K562 (cell line): ENCODE data around the gene SLC25A1. TPM values are rescaled to one million over a fixed set of nuclear protein-coding genes. Genes with fewer than 3 reads are reported as not detected.

Experiments
- ARID4B ChIP-seq: sonication (generic); formaldehyde crosslinking; IDR thresholded peaks from 2 replicates; pipeline ENCODE4 v1.8.0; 2022; ENCODE audit warnings: mild to moderate bottlenecking, missing genetic modification reagents
- BRCA1 ChIP-seq, 2 experiments: fragments of 450-650 bp in 1 of 2; sonication (generic) in 1 of 2; formaldehyde crosslinking in 1 of 2; IDR thresholded peaks; 2 replicates each; pipeline versions ENCODE4 v1.5.0 to v1.6.1; 2017 to 2020; ENCODE audit warnings: mild to moderate bottlenecking in 1 of 2, missing genetic modification reagents in 1 of 2
- CC2D1A ChIP-seq: fragments of 450-650 bp; IDR thresholded peaks from 2 replicates; pipeline ENCODE4 v1.6.1; 2017; ENCODE audit warnings: mild to moderate bottlenecking
- CHD1 ChIP-seq: fragments of 200-600 bp; sonication (generic); IDR thresholded peaks from one replicate; pipeline ENCODE4 v1.6.1; 2012; ENCODE audit warnings: mild to moderate bottlenecking, moderate library complexity, low read length, inconsistent platforms
- GABPB2 ChIP-seq: fragments of 250-450 bp; sonication (Bioruptor Pico); conservative IDR thresholded peaks from 2 replicates; pipeline ENCODE4 v1.5.1; 2021; ENCODE audit warnings: mild to moderate bottlenecking
- HNRNPH1 ChIP-seq: fragments of 200-400 bp; formaldehyde crosslinking; optimal IDR thresholded peaks from 2 replicates; pipeline ENCODE3; 2017; ENCODE audit warnings: low read depth, mild to moderate bottlenecking, low read length, moderate library complexity
- JUNB ChIP-seq: fragments of 450-650 bp; formaldehyde crosslinking; conservative IDR thresholded peaks from 2 replicates; pipeline ENCODE4 v1.4.0; 2020; ENCODE audit warnings: mild to moderate bottlenecking
- MED1 ChIP-seq: sonication (generic); formaldehyde crosslinking; IDR thresholded peaks from 2 replicates; pipeline ENCODE4 v1.8.1; 2023; ENCODE audit warnings: missing genetic modification reagents, borderline replicate concordance
- PATZ1 ChIP-seq: fragments of 250-450 bp; sonication (Bioruptor Pico); IDR thresholded peaks from 2 replicates; pipeline ENCODE4 v1.5.0; 2020; ENCODE audit warnings: mild to moderate bottlenecking, borderline replicate concordance
- SMARCC2 ChIP-seq: fragments of 450-650 bp; IDR thresholded peaks from 2 replicates; pipeline ENCODE4 v1.6.1; 2017; ENCODE audit warnings: antibody characterized with exemption, moderate library complexity, mild to moderate bottlenecking, low read depth
- SRF ChIP-seq, 2 experiments: fragments of 250-450, 450-650 bp in 1 of 2; sonication (Bioruptor Pico) in 1 of 2; sonication (generic) in 1 of 2; formaldehyde crosslinking; IDR thresholded peaks; 2 replicates each; pipeline versions ENCODE4 v1.5.0 to v1.5.1; 2020 to 2022; ENCODE audit warnings: mild to moderate bottlenecking in 1 of 2, missing genetic modification reagents in 1 of 2
- TAF15 ChIP-seq: fragments of 200-400 bp; formaldehyde crosslinking; IDR thresholded peaks from 2 replicates; pipeline ENCODE4 v1.6.1; 2017; ENCODE audit warnings: mild to moderate bottlenecking, low read depth, low read length, moderate library complexity
- TAL1 ChIP-seq: fragments of 450-650 bp; IDR thresholded peaks from 2 replicates; pipeline ENCODE4 v1.6.1; 2016; ENCODE audit warnings: mild to moderate bottlenecking
- ZC3H4 ChIP-seq: sonication (generic); formaldehyde crosslinking; IDR thresholded peaks from 2 replicates; pipeline ENCODE4 v1.9.0; 2021; ENCODE audit warnings: missing genetic modification reagents, borderline replicate concordance
- ZKSCAN8 ChIP-seq: fragments of 200-800 bp; sonication (Bioruptor generic); IDR thresholded peaks from 2 replicates; pipeline ENCODE4 v1.6.1; 2016; ENCODE audit warnings: missing genetic modification characterization, missing compliant biosample characterization
- ZNF143 ChIP-seq: sonication (generic); formaldehyde crosslinking; IDR thresholded peaks from 2 replicates; pipeline ENCODE4 v1.9.0; 2022; ENCODE audit warnings: mild to moderate bottlenecking, missing genetic modification reagents
- polyA plus RNA-seq, 8 experiments: library from polyadenylated mRNA; depleted of rRNA in 4 of 8; stranded (reverse) in 5 of 8; unstranded in 3 of 8; fragments of >200 nt; fragmentation: Nextera tagmentation in 2 of 8; fragmentation: Illumina TruSeq in 1 of 8; extraction: Ambion mirVana in 2 of 8; extraction: Trizol in 1 of 8; gene quantifications; 2 replicates each; pipeline versions ENCODE4 v1.2.1 to v1.2.3, GENCODE V29; 2011 to 2014; ENCODE audit warnings: inconsistent platforms in 1 of 8, missing spikeins in 1 of 8
- total RNA-seq, 7 experiments: library from RNA; depleted of rRNA in 6 of 7; stranded (reverse); fragments of >200 nt in 6 of 7; fragmentation: Illumina TruSeq in 2 of 7; extraction: Trizol in 2 of 7; gene quantifications; 2 replicates each; pipeline versions ENCODE4 v1.2.1 to v1.2.3, GENCODE V29; 2011 to 2021; ENCODE audit warnings: low replicate concordance in 1 of 7
- TF ChIP-seq, protein P1 (sequence below): fragments of 250-450 bp; sonication (Bioruptor Pico); IDR thresholded peaks from 2 replicates; pipeline ENCODE4 v1.4.0; 2020; ENCODE audit warnings: mild to moderate bottlenecking, moderate library complexity, borderline replicate concordance

SLC25A1 gene
- total and polyA plus RNA-seq, 9 of the 15 experiments (the other 6 are each of a cell fraction or from before 2014, with no cell fraction given), result 11.0 to 408 (median 110) TPM

DNA sequence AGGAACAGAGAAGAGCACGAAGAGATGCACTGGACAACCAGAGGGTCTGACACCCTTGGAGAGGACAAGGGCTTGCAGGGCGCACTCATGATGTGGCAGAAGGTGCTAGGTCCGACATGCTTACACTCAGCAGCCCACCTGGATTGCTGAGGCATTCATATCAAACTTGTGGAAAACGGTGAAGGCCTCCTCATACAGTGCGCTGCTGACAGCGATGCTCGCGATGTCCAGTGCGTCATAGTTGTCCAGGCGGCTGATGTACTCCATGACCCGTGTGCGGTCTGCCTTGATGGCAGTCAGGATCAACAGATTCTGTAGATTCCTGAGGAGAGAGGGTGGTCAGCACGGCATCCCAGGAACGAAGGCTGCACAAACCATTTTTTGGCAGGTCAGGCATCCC lies 31.7 kb upstream of the SLC25A1 start (continued):
- TF ChIP-seq TAF15 (0 out of 2 replicates have a peak, but pooled peaks have one; percentile 42), HNRNPH1 (no peak), BRCA1 (IDR thresholded peaks at IDR 0.05) (no peak), BRCA1 (CRISPR knock-in tag; IDR thresholded peaks at IDR 0.05) (peak; percentile 16; the same call in 1 of the 2 replicates), TAL1 (no peak), JUNB (no peak), CC2D1A (no peak), PATZ1 (CRISPR knock-in tag) (no peak), SMARCC2 (no peak), ZC3H4 (CRISPR knock-in tag) (peak; percentile 79), ARID4B (CRISPR knock-in tag) (0 out of 2 replicates have a peak, but pooled peaks have one; percentile 27), SRF (CRISPR knock-in tag; IDR thresholded peaks at IDR 0.05) (no peak), CHD1 (no peak), MED1 (0 out of 2 replicates have a peak, but pooled peaks have one; percentile 40), ZNF143 (CRISPR knock-in tag) (peak; percentile 56; the same call in 1 of the 2 replicates), GABPB2 (CRISPR knock-in tag) (no peak), ZKSCAN8 (CRISPR knock-in tag) (no peak)
- TF ChIP-seq, protein P1, sequence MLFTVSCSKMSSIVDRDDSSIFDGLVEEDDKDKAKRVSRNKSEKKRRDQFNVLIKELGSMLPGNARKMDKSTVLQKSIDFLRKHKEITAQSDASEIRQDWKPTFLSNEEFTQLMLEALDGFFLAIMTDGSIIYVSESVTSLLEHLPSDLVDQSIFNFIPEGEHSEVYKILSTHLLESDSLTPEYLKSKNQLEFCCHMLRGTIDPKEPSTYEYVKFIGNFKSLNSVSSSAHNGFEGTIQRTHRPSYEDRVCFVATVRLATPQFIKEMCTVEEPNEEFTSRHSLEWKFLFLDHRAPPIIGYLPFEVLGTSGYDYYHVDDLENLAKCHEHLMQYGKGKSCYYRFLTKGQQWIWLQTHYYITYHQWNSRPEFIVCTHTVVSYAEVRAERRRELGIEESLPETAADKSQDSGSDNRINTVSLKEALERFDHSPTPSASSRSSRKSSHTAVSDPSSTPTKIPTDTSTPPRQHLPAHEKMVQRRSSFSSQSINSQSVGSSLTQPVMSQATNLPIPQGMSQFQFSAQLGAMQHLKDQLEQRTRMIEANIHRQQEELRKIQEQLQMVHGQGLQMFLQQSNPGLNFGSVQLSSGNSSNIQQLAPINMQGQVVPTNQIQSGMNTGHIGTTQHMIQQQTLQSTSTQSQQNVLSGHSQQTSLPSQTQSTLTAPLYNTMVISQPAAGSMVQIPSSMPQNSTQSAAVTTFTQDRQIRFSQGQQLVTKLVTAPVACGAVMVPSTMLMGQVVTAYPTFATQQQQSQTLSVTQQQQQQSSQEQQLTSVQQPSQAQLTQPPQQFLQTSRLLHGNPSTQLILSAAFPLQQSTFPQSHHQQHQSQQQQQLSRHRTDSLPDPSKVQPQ, result no peak
